ENCODE measurements around the gene GPC6.

GPC6 gene

GRCh38 chr13:94324767-94325540 is 1098.3 kb downstream of the GPC6 start:
- no peak overlapping the region for H3K4me3 ChIP-seq (ENCODE audit: low read length)
- no peaks in the 10 kb centered on the region for H3K4me1 ChIP-seq (ENCODE audit: control insufficient read depth, insufficient read depth, low read length)
- H3K27me3 ChIP-seq (ENCODE audit: control insufficient read depth, insufficient read depth, low read length), result no peaks in the 10 kb centered on the region
- no peak overlapping the region for H3K27ac ChIP-seq (ENCODE audit: low read length)
- H3K9me3 ChIP-seq (ENCODE audit: control insufficient read depth, insufficient read depth, low read length), result no peaks in the 10 kb centered on the region
- no peaks in the 10 kb centered on the region for H3K36me3 ChIP-seq (ENCODE audit: control insufficient read depth, insufficient read depth, low read length)
- DNase-seq (ENCODE audit: low read depth, low spot score), result no peak
- no CpG with 5 or more reads among the region's 14 CpGs for WGBS (ENCODE audit: insufficient coverage, insufficient read length)

DNA sequence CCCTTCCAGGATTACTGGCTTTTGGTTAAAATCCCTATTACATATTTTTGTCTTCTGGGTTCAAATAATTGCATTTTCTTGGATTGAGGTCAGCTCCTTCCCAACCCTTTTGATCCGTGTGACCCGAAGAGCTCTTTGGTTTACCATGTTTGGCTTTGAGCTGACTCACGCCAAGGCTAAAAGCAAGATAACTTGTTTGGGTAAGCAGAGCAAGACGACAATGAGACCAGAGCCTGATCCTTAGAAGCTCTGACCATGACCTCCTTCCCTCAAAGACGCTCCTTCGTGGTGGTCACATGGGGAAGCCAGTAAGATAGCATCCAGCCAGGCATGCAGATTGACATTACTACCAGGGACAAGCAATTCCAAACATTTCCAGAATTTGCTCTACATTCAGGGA is 1099.0 kb downstream of the GPC6 start:
- Histone ChIP-seq H3K9me3 (ENCODE audit: control insufficient read depth, insufficient read depth, low read length) (no peaks in the 10 kb centered on the region), H3K36me3 (ENCODE audit: control insufficient read depth, insufficient read depth, low read length) (no peaks in the 10 kb centered on the region), H3K4me1 (ENCODE audit: control insufficient read depth, insufficient read depth, low read length) (no peaks in the 10 kb centered on the region), H3K27me3 (ENCODE audit: control insufficient read depth, insufficient read depth, low read length) (no peaks in the 10 kb centered on the region), H3K27ac (ENCODE audit: low read length) (no peak overlapping the region), H3K4me3 (ENCODE audit: low read length) (no peak overlapping the region)
- no CpG with 5 or more reads among the region's 6 CpGs for WGBS (ENCODE audit: insufficient coverage, insufficient read length)
- DNase-seq (ENCODE audit: low read depth, low spot score), result no peak

DNA sequence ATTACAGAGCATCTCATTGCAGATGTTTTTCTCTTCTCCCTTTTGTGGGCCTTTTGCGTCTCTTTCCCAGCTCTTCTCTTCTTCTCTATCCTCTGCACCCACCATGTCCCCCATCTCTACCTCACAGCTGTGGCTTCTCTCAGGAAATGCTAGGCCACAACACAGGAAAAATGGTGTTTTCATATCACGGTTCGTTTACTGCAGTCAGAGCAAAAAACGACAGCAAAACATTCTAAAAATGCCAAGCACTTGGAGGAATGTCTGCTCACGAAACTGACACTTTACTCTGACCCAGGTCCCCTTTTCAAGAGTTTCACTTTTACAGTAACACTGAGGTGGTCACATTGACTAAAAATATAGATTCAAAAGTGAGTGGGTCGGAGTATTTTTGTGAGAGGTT is 1100.7 kb downstream of the GPC6 start:
- Histone ChIP-seq H3K4me1 (ENCODE audit: control insufficient read depth, insufficient read depth, low read length) (no peaks in the 10 kb centered on the region), H3K36me3 (ENCODE audit: control insufficient read depth, insufficient read depth, low read length) (no peaks in the 10 kb centered on the region), H3K27ac (ENCODE audit: low read length) (no peak overlapping the region), H3K9me3 (ENCODE audit: control insufficient read depth, insufficient read depth, low read length) (no peaks in the 10 kb centered on the region), H3K4me3 (ENCODE audit: low read length) (no peak overlapping the region), H3K27me3 (ENCODE audit: control insufficient read depth, insufficient read depth, low read length) (no peaks in the 10 kb centered on the region)
- no CpG with 5 or more reads among the region's 6 CpGs for WGBS (ENCODE audit: insufficient coverage, insufficient read length)
- DNase-seq (ENCODE audit: low read depth, low spot score), result no peak

GRCh38 chr13:94328381-94329041 is 1101.9 kb downstream of the GPC6 start:
- H3K27ac ChIP-seq (ENCODE audit: low read length), result no peak overlapping the region
- H3K9me3 ChIP-seq (ENCODE audit: control insufficient read depth, insufficient read depth, low read length), result no peaks in the 10 kb centered on the region
- no peaks in the 10 kb centered on the region for H3K4me1 ChIP-seq (ENCODE audit: control insufficient read depth, insufficient read depth, low read length)
- no CpG with 5 or more reads among the region's 13 CpGs for WGBS (ENCODE audit: insufficient coverage, insufficient read length)
- no peak for DNase-seq (ENCODE audit: low read depth, low spot score)
- no peak overlapping the region for H3K4me3 ChIP-seq (ENCODE audit: low read length)
- H3K27me3 ChIP-seq (ENCODE audit: control insufficient read depth, insufficient read depth, low read length), result no peaks in the 10 kb centered on the region
- H3K36me3 ChIP-seq (ENCODE audit: control insufficient read depth, insufficient read depth, low read length), result no peaks in the 10 kb centered on the region

- Histone ChIP-seq H3K9me3 (ENCODE audit: control insufficient read depth, insufficient read depth, low read length) (no peaks in the 10 kb centered on the region), H3K27me3 (ENCODE audit: control insufficient read depth, insufficient read depth, low read length) (no peaks in the 10 kb centered on the region), H3K27ac (ENCODE audit: low read length) (no peak overlapping the region), H3K36me3 (ENCODE audit: control insufficient read depth, insufficient read depth, low read length) (no peaks in the 10 kb centered on the region), H3K4me1 (ENCODE audit: control insufficient read depth, insufficient read depth, low read length) (no peaks in the 10 kb centered on the region), H3K4me3 (ENCODE audit: low read length) (no peak overlapping the region)
- no CpG with 5 or more reads among the region's 7 CpGs for WGBS (ENCODE audit: insufficient coverage, insufficient read length)
- no peak for DNase-seq (ENCODE audit: low read depth, low spot score)
Measured at GRCh38 chr13:94329277-94329676, 1102.7 kb downstream of the GPC6 start.

- H3K36me3 ChIP-seq (ENCODE audit: control insufficient read depth, insufficient read depth, low read length), result no peaks in the 10 kb centered on the region
- no peaks in the 10 kb centered on the region for H3K4me1 ChIP-seq (ENCODE audit: control insufficient read depth, insufficient read depth, low read length)
- no peaks in the 10 kb centered on the region for H3K27me3 ChIP-seq (ENCODE audit: control insufficient read depth, insufficient read depth, low read length)
- no peak for DNase-seq (ENCODE audit: low read depth, low spot score)
- H3K4me3 ChIP-seq (ENCODE audit: low read length), result no peak overlapping the region
- no peak overlapping the region for H3K27ac ChIP-seq (ENCODE audit: low read length)
- H3K9me3 ChIP-seq (ENCODE audit: control insufficient read depth, insufficient read depth, low read length), result no peaks in the 10 kb centered on the region
- no CpG with 5 or more reads among the region's 7 CpGs for WGBS (ENCODE audit: insufficient coverage, insufficient read length)
Measured at GRCh38 chr13:94329754-94330551, 1103.3 kb downstream of the GPC6 start.

- Histone ChIP-seq H3K27ac (ENCODE audit: low read length) (no peak overlapping the region), H3K27me3 (ENCODE audit: control insufficient read depth, insufficient read depth, low read length) (no peaks in the 10 kb centered on the region), H3K4me1 (ENCODE audit: control insufficient read depth, insufficient read depth, low read length) (no peaks in the 10 kb centered on the region), H3K4me3 (ENCODE audit: low read length) (no peak overlapping the region), H3K36me3 (ENCODE audit: control insufficient read depth, insufficient read depth, low read length) (no peaks in the 10 kb centered on the region), H3K9me3 (ENCODE audit: control insufficient read depth, insufficient read depth, low read length) (no peaks in the 10 kb centered on the region)
- WGBS (ENCODE audit: insufficient coverage, insufficient read length), result no CpG with 5 or more reads among the region's 3 CpGs
- DNase-seq (ENCODE audit: low read depth, low spot score), result no peak
Measured at GRCh38 chr13:94330552-94331071, 1104.0 kb downstream of the GPC6 start.

DNA sequence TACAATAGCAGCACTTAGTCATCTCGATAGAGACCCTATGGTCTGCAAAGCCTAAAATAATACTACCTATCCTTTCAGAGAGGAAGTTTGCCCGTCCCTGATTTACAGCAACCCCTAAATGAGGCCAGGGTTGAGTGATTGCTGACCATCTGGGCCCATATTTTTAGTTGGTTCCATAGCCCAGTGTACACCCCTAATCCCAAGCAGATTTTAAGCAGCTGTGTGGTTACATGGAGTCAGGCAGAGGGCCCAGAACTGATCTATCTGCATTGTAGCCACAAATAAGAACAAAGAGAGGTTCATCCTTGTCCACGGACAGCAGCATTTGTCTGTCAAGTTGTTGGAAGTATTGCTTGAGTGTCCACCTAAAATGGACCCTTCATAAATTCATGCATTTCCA is 1104.7 kb downstream of the GPC6 start:
- H3K36me3 ChIP-seq (ENCODE audit: control insufficient read depth, insufficient read depth, low read length), result no peaks in the 10 kb centered on the region
- H3K27me3 ChIP-seq (ENCODE audit: control insufficient read depth, insufficient read depth, low read length), result no peaks in the 10 kb centered on the region
- DNase-seq (ENCODE audit: low read depth, low spot score), result no peak
- H3K4me1 ChIP-seq (ENCODE audit: control insufficient read depth, insufficient read depth, low read length), result no peaks in the 10 kb centered on the region
- H3K9me3 ChIP-seq (ENCODE audit: control insufficient read depth, insufficient read depth, low read length), result no peaks in the 10 kb centered on the region
- no peak overlapping the region for H3K4me3 ChIP-seq (ENCODE audit: low read length)
- no peak overlapping the region for H3K27ac ChIP-seq (ENCODE audit: low read length)
- no CpG with 5 or more reads among the region's 3 CpGs for WGBS (ENCODE audit: insufficient coverage, insufficient read length)

GRCh38 chr13:94332359-94333096 is 1105.9 kb downstream of the GPC6 start:
- Histone ChIP-seq H3K9me3 (ENCODE audit: control insufficient read depth, insufficient read depth, low read length) (no peaks in the 10 kb centered on the region), H3K4me1 (ENCODE audit: control insufficient read depth, insufficient read depth, low read length) (no peaks in the 10 kb centered on the region), H3K27ac (ENCODE audit: low read length) (no peak overlapping the region), H3K36me3 (ENCODE audit: control insufficient read depth, insufficient read depth, low read length) (no peaks in the 10 kb centered on the region), H3K27me3 (ENCODE audit: control insufficient read depth, insufficient read depth, low read length) (no peaks in the 10 kb centered on the region), H3K4me3 (ENCODE audit: low read length) (no peak overlapping the region)
- WGBS (ENCODE audit: insufficient coverage, insufficient read length), result 100% methylated on average over 3 of the region's 10 CpGs
- DNase-seq (ENCODE audit: low read depth, low spot score), result no peak

Data from iPS DF 6.9 (cell line).